GM12801 (cell line): ENCODE data around the gene PPP2R5D.

Source experiments
- TF ChIP-seq, protein P1 (sequence below): IDR thresholded peaks from one replicate; pipeline ENCODE4 v1.5.1; 2011; ENCODE audit warnings: control low read depth; ENCODE audit not compliant: insufficient read length; ENCODE audit errors: extremely low read depth

The PPP2R5D gene

DNA sequence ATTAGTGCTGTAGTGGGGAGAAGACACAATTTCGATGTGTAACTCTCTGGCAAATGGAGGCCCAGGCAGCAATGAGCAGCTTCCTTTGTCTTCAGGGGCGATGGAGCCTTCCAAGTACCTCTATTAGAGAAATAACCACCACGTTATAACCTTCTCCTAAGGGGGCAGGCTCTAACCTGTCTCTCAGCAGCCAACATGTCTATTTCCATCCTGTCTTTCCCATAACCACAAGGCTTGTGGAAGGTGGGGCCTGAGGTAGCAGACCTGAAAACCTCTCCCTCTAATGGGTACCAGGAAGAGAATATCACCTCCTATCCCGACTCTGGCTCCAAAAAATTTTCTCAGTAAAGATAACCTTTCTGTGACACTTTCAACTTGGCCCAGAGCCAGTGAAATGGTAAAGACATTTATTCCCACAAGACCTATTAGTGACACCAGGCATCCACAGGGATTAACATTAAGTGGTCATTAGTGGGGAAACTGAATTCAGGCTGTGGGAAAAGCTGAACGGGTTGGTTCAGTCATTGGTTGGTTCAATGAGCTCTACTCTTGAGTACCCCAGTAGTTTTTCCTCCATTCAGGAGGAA lies 9.4 kb upstream of the PPP2R5D start:
- TF ChIP-seq, protein P1, sequence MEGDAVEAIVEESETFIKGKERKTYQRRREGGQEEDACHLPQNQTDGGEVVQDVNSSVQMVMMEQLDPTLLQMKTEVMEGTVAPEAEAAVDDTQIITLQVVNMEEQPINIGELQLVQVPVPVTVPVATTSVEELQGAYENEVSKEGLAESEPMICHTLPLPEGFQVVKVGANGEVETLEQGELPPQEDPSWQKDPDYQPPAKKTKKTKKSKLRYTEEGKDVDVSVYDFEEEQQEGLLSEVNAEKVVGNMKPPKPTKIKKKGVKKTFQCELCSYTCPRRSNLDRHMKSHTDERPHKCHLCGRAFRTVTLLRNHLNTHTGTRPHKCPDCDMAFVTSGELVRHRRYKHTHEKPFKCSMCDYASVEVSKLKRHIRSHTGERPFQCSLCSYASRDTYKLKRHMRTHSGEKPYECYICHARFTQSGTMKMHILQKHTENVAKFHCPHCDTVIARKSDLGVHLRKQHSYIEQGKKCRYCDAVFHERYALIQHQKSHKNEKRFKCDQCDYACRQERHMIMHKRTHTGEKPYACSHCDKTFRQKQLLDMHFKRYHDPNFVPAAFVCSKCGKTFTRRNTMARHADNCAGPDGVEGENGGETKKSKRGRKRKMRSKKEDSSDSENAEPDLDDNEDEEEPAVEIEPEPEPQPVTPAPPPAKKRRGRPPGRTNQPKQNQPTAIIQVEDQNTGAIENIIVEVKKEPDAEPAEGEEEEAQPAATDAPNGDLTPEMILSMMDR: no peak

DNA sequence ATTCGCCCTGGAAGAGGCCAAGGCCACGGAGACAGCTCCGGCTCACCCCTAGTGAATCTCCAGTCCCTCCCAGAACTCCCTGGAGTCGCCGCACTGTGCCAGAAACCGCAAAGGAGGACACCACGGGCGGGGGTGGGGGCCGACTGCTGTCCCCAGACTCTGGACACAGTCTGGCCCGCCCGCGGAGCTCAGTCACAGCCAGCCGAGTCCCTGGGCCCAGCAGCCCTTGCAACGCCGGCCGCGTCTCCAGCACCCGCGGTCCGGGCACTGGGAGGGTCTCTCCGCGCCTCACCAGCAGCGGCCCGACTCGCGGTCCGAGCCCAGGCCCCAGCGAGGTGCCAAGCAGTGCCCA lies 5.9 kb upstream of the PPP2R5D start:
- TF ChIP-seq, protein P1: no peak

DNA sequence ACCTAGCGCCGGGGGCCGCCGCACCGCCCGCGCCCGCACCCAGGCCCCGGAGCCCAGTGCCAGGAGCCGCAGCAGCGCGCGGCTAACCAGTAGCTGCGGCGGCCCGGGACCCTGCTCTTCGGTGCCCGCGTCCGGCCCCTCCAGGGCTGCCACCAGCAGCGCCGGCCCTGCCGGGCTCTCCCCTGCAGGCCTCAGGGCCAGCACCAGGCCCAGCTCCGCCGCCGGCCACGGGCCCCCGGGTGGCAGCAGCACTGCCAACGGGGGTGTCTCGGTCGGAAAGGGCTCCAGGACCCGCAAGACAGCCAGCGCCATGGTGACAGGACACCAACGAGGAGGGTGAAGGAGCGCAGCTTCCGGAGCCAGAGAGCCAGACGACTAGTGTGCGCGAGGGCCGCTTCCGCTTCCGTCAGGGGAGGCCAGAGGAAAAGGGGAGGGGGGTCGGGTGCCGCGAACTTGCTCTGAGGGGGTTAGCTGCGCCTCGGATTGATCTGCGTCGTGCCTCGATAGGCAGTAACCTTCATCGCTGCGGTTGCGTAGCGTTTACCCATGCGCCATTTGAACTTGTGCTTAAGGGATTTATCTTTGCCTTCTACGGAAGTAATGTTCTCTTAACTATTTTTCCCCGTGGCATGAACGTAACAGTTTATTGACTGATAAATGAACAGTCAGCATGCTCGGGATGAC lies 5.4 kb upstream of the PPP2R5D start, which contains the start of gene PEX6:
Gene PEX6, minus strand, starts transcription at position 343 of the 684 bp plus-strand sequence. Its CDS starts 31 bp downstream, at position 312.
- TF ChIP-seq, protein P1: no peak

DNA sequence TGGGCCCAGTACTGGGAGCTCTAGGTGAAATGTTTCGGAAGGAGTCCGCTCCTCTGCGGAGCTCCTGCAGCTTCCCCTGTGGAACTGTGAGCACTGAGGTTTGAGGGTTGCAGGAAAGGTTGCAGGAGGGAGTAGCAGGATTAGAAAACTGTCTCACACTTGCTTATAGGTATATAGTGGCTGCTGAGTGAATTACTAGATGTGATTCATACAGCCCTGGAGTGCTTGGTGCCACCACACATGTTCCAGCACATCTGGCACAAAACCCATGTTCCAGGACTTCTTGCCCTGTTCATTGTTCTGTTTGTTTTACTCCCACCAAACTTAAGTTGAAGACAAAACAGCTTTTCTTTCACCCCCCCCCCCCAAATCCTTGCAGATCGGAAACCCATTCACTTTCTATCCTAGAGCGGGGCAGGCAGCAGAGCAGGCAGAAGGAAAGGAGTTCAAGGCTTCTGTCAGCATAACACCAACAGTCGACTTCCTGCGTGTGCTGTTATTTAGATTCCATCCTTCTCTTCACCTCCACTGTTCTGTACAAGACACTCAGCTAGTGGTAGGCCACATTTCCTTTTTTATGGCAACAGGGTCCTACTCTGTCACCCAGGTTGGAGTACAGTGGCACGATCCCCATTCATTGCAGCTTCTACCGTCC lies 4.7 kb upstream of the PPP2R5D start:
- TF ChIP-seq, protein P1: no peak

DNA sequence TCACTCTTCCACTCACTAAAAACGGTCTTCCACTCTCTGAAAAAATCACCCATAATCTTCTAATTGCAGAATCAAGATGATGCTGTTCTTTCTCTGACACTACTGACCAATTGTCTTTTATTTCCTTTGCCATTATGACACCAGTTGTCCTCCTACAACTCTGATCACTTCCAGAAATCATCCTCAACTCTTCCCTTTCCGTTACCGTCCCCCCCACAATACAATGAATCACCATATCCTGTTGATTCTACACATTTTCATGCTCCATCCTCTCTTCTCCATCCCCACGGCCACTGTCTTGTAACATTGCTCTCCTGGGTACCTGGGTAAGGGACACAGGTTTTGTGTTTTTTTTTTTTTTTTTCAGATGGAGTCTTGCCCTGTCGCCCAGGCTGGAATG lies 2.5 kb upstream of the PPP2R5D start:
- TF ChIP-seq, protein P1: no peak

DNA sequence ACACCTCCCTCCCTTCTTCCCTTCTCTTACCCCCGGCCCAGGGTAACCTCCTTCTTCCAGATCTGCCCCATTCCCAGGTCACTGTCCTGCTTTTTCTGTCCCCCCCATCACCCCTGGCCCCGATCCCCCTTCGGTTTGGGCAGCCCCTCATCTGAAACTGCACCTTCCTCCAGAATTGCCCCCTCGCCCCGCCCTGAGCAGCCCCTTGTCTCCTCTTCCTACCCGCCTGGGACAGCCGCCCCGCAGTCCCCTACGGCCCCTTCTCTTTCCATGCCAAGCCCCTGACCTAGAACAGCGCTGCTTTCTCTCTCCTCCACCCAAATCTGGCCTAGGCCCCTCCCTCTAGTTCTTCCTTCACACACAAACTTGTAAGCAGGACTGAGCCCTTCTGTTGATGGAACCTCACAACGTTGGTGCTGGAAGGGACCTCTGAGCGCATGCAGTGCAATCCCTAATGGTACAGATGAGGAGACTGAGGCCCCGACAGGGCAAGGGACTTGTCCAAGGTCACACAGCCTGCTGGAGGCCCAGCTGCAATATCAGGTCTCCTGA lies 630 bp downstream of the PPP2R5D start:
- TF ChIP-seq, protein P1: no peak
